WTC11 (cell line): Measurements from ENCODE around the gene NEURL2.

Experiments used
- CREB1 ChIP-seq: sonication (generic); formaldehyde crosslinking; IDR thresholded peaks from 2 replicates; pipeline ENCODE4 v1.8.0; 2023; ENCODE audit warnings: mild to moderate bottlenecking, missing genetic modification reagents
- FOXK1 ChIP-seq: sonication (generic); formaldehyde crosslinking; IDR thresholded peaks from 2 replicates; pipeline ENCODE4 v1.8.0; 2022; ENCODE audit warnings: mild to moderate bottlenecking, moderate library complexity, missing genetic modification reagents
- GABPB1 ChIP-seq: sonication (generic); formaldehyde crosslinking; IDR thresholded peaks from 2 replicates; pipeline ENCODE4 v1.8.1; 2023; ENCODE audit warnings: mild to moderate bottlenecking, missing genetic modification reagents
- JUN ChIP-seq: sonication (generic); formaldehyde crosslinking; IDR thresholded peaks from 2 replicates; pipeline ENCODE4 v1.8.0; 2023; ENCODE audit warnings: mild to moderate bottlenecking, missing genetic modification reagents
- SMAD4 ChIP-seq: sonication (generic); formaldehyde crosslinking; IDR thresholded peaks from 2 replicates; pipeline ENCODE4 v1.8.0; 2022; ENCODE audit warnings: mild to moderate bottlenecking, missing genetic modification reagents
- SP1 ChIP-seq: sonication (generic); formaldehyde crosslinking; conservative IDR thresholded peaks from 2 replicates; pipeline ENCODE4 v1.8.1; 2022; ENCODE audit warnings: missing genetic modification reagents
- TF ChIP-seq, protein P1 (sequence below): fragments of 200-600 bp; IDR thresholded peaks from 2 replicates; pipeline ENCODE4 v1.8.0; 2022; ENCODE audit warnings: antibody characterized with exemption
- TF ChIP-seq, protein P2 (sequence below): sonication (generic); formaldehyde crosslinking; IDR thresholded peaks from 2 replicates; pipeline ENCODE4 v1.8.0; 2022; ENCODE audit warnings: mild to moderate bottlenecking, missing genetic modification reagents
- TF ChIP-seq, protein P3 (sequence below): fragments of 250-450 bp; sonication (Bioruptor Pico); IDR thresholded peaks from 2 replicates; pipeline ENCODE4 v1.8.0; 2021; ENCODE audit warnings: mild to moderate bottlenecking
- TF ChIP-seq, protein P4 (sequence below): sonication (generic); formaldehyde crosslinking; IDR thresholded peaks from 2 replicates; pipeline ENCODE4 v1.8.0; 2022; ENCODE audit warnings: mild to moderate bottlenecking, missing genetic modification reagents
- TF ChIP-seq, protein P5 (sequence below): fragments of 250-450 bp; sonication (Bioruptor Pico); IDR thresholded peaks from 2 replicates; pipeline ENCODE4 v1.9.0; 2021; ENCODE audit warnings: mild to moderate bottlenecking

DNA sequence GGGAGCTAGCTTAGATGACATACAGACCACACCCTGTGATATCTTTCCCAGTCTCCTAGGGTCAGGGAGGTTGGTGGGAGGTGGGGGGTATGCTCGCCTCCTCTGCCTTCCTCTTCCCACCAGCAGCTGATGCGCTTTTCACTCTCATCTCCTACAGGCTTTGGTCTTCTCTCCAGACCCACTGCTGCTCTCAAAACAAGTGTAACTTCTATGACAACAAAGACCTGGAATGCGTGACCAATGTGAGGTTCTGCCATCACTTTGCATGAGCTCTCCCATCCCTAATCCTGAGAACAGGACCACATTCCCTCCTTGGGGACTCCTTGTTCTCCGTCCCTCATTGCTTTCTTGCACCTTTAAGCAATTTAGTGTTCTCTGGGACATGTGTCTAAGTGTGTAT, 2.8 kb upstream of the NEURL2 start:
- TF ChIP-seq, protein P1, sequence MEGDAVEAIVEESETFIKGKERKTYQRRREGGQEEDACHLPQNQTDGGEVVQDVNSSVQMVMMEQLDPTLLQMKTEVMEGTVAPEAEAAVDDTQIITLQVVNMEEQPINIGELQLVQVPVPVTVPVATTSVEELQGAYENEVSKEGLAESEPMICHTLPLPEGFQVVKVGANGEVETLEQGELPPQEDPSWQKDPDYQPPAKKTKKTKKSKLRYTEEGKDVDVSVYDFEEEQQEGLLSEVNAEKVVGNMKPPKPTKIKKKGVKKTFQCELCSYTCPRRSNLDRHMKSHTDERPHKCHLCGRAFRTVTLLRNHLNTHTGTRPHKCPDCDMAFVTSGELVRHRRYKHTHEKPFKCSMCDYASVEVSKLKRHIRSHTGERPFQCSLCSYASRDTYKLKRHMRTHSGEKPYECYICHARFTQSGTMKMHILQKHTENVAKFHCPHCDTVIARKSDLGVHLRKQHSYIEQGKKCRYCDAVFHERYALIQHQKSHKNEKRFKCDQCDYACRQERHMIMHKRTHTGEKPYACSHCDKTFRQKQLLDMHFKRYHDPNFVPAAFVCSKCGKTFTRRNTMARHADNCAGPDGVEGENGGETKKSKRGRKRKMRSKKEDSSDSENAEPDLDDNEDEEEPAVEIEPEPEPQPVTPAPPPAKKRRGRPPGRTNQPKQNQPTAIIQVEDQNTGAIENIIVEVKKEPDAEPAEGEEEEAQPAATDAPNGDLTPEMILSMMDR = no peak
- no peak for TF ChIP-seq SP1
- TF ChIP-seq, protein P2, sequence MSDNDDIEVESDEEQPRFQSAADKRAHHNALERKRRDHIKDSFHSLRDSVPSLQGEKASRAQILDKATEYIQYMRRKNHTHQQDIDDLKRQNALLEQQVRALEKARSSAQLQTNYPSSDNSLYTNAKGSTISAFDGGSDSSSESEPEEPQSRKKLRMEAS = no peak
- TF ChIP-seq JUN (CRISPR knock-in tag) = no peak
- no peak for TF ChIP-seq GABPB1 (CRISPR knock-in tag)
- TF ChIP-seq, protein P3, sequence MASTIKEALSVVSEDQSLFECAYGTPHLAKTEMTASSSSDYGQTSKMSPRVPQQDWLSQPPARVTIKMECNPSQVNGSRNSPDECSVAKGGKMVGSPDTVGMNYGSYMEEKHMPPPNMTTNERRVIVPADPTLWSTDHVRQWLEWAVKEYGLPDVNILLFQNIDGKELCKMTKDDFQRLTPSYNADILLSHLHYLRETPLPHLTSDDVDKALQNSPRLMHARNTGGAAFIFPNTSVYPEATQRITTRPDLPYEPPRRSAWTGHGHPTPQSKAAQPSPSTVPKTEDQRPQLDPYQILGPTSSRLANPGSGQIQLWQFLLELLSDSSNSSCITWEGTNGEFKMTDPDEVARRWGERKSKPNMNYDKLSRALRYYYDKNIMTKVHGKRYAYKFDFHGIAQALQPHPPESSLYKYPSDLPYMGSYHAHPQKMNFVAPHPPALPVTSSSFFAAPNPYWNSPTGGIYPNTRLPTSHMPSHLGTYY (CRISPR knock-in tag) = no peak
- TF ChIP-seq, protein P4, sequence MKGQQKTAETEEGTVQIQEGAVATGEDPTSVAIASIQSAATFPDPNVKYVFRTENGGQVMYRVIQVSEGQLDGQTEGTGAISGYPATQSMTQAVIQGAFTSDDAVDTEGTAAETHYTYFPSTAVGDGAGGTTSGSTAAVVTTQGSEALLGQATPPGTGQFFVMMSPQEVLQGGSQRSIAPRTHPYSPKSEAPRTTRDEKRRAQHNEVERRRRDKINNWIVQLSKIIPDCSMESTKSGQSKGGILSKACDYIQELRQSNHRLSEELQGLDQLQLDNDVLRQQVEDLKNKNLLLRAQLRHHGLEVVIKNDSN (CRISPR knock-in tag) = no peak
- no peak for TF ChIP-seq FOXK1 (CRISPR knock-in tag)
- TF ChIP-seq, protein P5, sequence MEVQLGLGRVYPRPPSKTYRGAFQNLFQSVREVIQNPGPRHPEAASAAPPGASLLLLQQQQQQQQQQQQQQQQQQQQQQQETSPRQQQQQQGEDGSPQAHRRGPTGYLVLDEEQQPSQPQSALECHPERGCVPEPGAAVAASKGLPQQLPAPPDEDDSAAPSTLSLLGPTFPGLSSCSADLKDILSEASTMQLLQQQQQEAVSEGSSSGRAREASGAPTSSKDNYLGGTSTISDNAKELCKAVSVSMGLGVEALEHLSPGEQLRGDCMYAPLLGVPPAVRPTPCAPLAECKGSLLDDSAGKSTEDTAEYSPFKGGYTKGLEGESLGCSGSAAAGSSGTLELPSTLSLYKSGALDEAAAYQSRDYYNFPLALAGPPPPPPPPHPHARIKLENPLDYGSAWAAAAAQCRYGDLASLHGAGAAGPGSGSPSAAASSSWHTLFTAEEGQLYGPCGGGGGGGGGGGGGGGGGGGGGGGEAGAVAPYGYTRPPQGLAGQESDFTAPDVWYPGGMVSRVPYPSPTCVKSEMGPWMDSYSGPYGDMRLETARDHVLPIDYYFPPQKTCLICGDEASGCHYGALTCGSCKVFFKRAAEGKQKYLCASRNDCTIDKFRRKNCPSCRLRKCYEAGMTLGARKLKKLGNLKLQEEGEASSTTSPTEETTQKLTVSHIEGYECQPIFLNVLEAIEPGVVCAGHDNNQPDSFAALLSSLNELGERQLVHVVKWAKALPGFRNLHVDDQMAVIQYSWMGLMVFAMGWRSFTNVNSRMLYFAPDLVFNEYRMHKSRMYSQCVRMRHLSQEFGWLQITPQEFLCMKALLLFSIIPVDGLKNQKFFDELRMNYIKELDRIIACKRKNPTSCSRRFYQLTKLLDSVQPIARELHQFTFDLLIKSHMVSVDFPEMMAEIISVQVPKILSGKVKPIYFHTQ = no peak
- no peak for TF ChIP-seq SMAD4
- no peak for TF ChIP-seq CREB1 (CRISPR knock-in tag)
